HCT116 (cell line): ENCODE results near the gene SLC9B1. TPM values are rescaled to one million over a fixed set of nuclear protein-coding genes. Genes with fewer than 3 reads are reported as not detected.

Source experiments
- ATAC-seq: fragments of 200-7000 bp; cut with Tn5 transposase; 2 replicates; pipeline ENCODE4 v1.9.1; 2020; ENCODE audit warnings: mild to moderate bottlenecking, moderate library complexity
- BruUV-seq: library from RNA; stranded (reverse); fragments of 400-500 nt; replicated peaks from 2 replicates; lab custom pipeline; 2021; lab: Mats Ljungman, UMichigan
- CTCF ChIA-PET: fragments of 300-600 bp; sonication (Branson Sonifier 250); formaldehyde crosslinking; loops from one replicate; lab custom pipeline; 2021; ENCODE audit warnings: antibody characterized with exemption; lab: Charles Lee
- POLR2A ChIA-PET: fragments of 300-600, 350-600 bp; sonication (Branson Sonifier 250); formaldehyde crosslinking; loops from one replicate; lab custom pipeline; 2021; ENCODE audit warnings: antibody characterized with exemption; lab: Charles Lee
- RAD21 ChIA-PET, 2 experiments: fragments of 300-600 bp; sonication (Branson Sonifier 250); formaldehyde crosslinking; loops; one replicate each; lab custom pipeline; 2023; ENCODE audit warnings: low total read pairs in 2 of 2; ENCODE audit not compliant: uncharacterized antibody in 2 of 2, unreplicated experiment in 2 of 2, low non-redundant PET in 1 of 2; lab: Charles Lee
- DNase-seq: peaks from one replicate; pipeline ENCODE4 v3.0.0-alpha.2; 2010; ENCODE audit warnings: low read depth, low spot score
- H2AFZ ChIP-seq: fragments of 200-600 bp; shearing (Covaris generic), sonication (generic); 2 replicates; pipeline ENCODE4 v1.6.1; 2017; ENCODE audit warnings: low read depth, mixed run types, mixed read lengths, antibody characterized with exemption, low read length; ENCODE audit not compliant: poor library complexity, severe bottlenecking
- H3K27ac ChIP-seq: 2 replicates; pipeline ENCODE4 v1.5.1; 2012; ENCODE audit warnings: low read depth, low read length
- H3K27me3 ChIP-seq: fragments of 200-600 bp; sonication (generic); 2 replicates; pipeline ENCODE4 v1.6.1; 2016; ENCODE audit warnings: mixed run types, low read length, mixed read lengths; ENCODE audit not compliant: insufficient read depth
- H3K36me3 ChIP-seq, 2 experiments: fragments of 200-500 bp in 1 of 2; fragments of 200-600 bp in 1 of 2; sonication (Bioruptor generic) in 1 of 2; sonication (generic) in 1 of 2; 2 replicates each; pipeline versions ENCODE4 v1.5.1 to v1.6.1; 2014 to 2016; ENCODE audit warnings: low read length in 2 of 2, inconsistent platforms in 1 of 2, mixed read lengths in 1 of 2, mixed run types in 1 of 2; ENCODE audit not compliant: insufficient read depth in 2 of 2, control insufficient read depth in 1 of 2
- H3K4me1 ChIP-seq, 2 experiments: fragments of 200-600 bp in 1 of 2; sonication (generic) in 1 of 2; 2 replicates each; pipeline versions ENCODE4 v1.5.1 to v1.6.1; 2012 to 2017; ENCODE audit warnings: low read length in 2 of 2, inconsistent platforms in 1 of 2, mild to moderate bottlenecking in 1 of 2, mixed read lengths in 1 of 2, mixed run types in 1 of 2, moderate library complexity in 1 of 2; ENCODE audit not compliant: insufficient read depth in 2 of 2, control insufficient read depth in 1 of 2
- H3K4me2 ChIP-seq: fragments of 200-600 bp; sonication (generic); 2 replicates; pipeline ENCODE4 v1.6.1; 2017; ENCODE audit warnings: mixed run types, low read length, mixed read lengths
- H3K4me3 ChIP-seq, 2 experiments: fragments of 200-600 bp in 1 of 2; sonication (generic) in 1 of 2; replicated peaks in 1 of 2; 2 replicates each; pipeline ENCODE4 v1.5.1; 2011 to 2016; ENCODE audit warnings: low read length in 2 of 2, control low read depth in 1 of 2, low read depth in 1 of 2, mild to moderate bottlenecking in 1 of 2, mixed read lengths in 1 of 2, mixed run types in 1 of 2
- H3K79me2 ChIP-seq: fragments of 200-600 bp; sonication (generic); 2 replicates; pipeline ENCODE4 v1.6.1; 2017; ENCODE audit warnings: mild to moderate bottlenecking, mixed run types, low read length, moderate library complexity, mixed read lengths; ENCODE audit not compliant: insufficient read depth
- H3K9ac ChIP-seq: fragments of 200-600 bp; sonication (generic); 2 replicates; pipeline ENCODE4 v1.6.1; 2016; ENCODE audit warnings: low read length, mixed read lengths
- H3K9me2 ChIP-seq: fragments of 200-600 bp; sonication (generic), shearing (Covaris generic); 2 replicates; pipeline ENCODE4 v1.6.1; 2017; ENCODE audit warnings: mixed run types, mild to moderate bottlenecking, moderate library complexity; ENCODE audit not compliant: insufficient read depth
- H3K9me3 ChIP-seq, 2 experiments: fragments of 200-500 bp in 1 of 2; fragments of 200-600 bp in 1 of 2; sonication (Bioruptor generic) in 1 of 2; sonication (generic) in 1 of 2; 2 replicates each; pipeline ENCODE4 v1.6.1; 2014 to 2017; ENCODE audit warnings: low read length in 2 of 2, mixed read lengths in 2 of 2, inconsistent platforms in 1 of 2, low read depth in 1 of 2, mild to moderate bottlenecking in 1 of 2, mixed run types in 1 of 2, moderate library complexity in 1 of 2; ENCODE audit not compliant: control insufficient read depth in 1 of 2, insufficient read depth in 1 of 2
- H4K20me1 ChIP-seq: fragments of 200-600 bp; sonication (generic), shearing (Covaris generic); 2 replicates; pipeline ENCODE4 v1.6.1; 2017; ENCODE audit warnings: mixed run types, mild to moderate bottlenecking, moderate library complexity; ENCODE audit not compliant: insufficient read depth
- CBX3 ChIP-seq: IDR thresholded peaks from 2 replicates; pipeline ENCODE4 v1.6.1; 2012; ENCODE audit warnings: low read depth
- CTCF ChIP-seq, 3 experiments: fragments of 200-600 bp in 1 of 3; sonication (generic) in 1 of 3; IDR thresholded peaks in 2 of 3; conservative IDR thresholded peaks in 1 of 3; 2 replicates each; pipeline ENCODE4 v1.5.1; 2012 to 2017; ENCODE audit warnings: low read depth in 2 of 3, low read length in 2 of 3, antibody characterized with exemption in 1 of 3, borderline replicate concordance in 1 of 3, control low read depth in 1 of 3, mild to moderate bottlenecking in 1 of 3, mixed read lengths in 1 of 3, mixed run types in 1 of 3, moderate library complexity in 1 of 3; ENCODE audit not compliant: insufficient read depth in 1 of 3
- EGR1 ChIP-seq: IDR thresholded peaks from 2 replicates; pipeline ENCODE4 v1.6.1; 2012; ENCODE audit warnings: low read depth
- FOSL1 ChIP-seq: IDR thresholded peaks from 2 replicates; pipeline ENCODE4 v1.6.1; 2012; ENCODE audit warnings: low read depth
- MAX ChIP-seq: IDR thresholded peaks from 2 replicates; pipeline ENCODE4 v1.6.1; 2012
- POLR2A ChIP-seq: IDR thresholded peaks from 2 replicates; pipeline ENCODE4 v1.7.0; 2011; ENCODE audit warnings: borderline replicate concordance; ENCODE audit not compliant: insufficient read depth, insufficient read length; ENCODE audit errors: extremely low read depth
- RAD21 ChIP-seq: IDR thresholded peaks from 2 replicates; pipeline ENCODE4 v1.6.1; 2012; ENCODE audit warnings: low read depth, mild to moderate bottlenecking
- SIN3A ChIP-seq: IDR thresholded peaks from 2 replicates; pipeline ENCODE4 v1.6.1; 2012; ENCODE audit warnings: low read depth
- SRF ChIP-seq: IDR thresholded peaks from 2 replicates; pipeline ENCODE4 v1.6.1; 2012; ENCODE audit warnings: low read depth
- TCF7L2 ChIP-seq: IDR thresholded peaks from 2 replicates; pipeline ENCODE4 v1.7.0; 2011; ENCODE audit warnings: borderline replicate concordance, inconsistent platforms; ENCODE audit not compliant: insufficient read depth, insufficient read length; ENCODE audit errors: extremely low read depth
- YY1 ChIP-seq: IDR thresholded peaks from 2 replicates; pipeline ENCODE4 v1.6.1; 2011; ENCODE audit warnings: low read length, low read depth, moderate library complexity, mild to moderate bottlenecking; ENCODE audit not compliant: insufficient replicate concordance; ENCODE audit errors: extremely low read depth
- ZBTB33 ChIP-seq: IDR thresholded peaks from 2 replicates; pipeline ENCODE4 v1.6.1; 2011; ENCODE audit warnings: mild to moderate bottlenecking, low read length, moderate library complexity; ENCODE audit not compliant: insufficient replicate concordance; ENCODE audit errors: extremely low read depth
- ZNF274 ChIP-seq: fragments of 200-500 bp; sonication (Bioruptor generic); IDR thresholded peaks from 2 replicates; pipeline ENCODE4 v1.6.1; 2014; ENCODE audit warnings: mild to moderate bottlenecking, low read depth, low read length, inconsistent platforms
- intact Hi-C: fragments of 100-400 bp; cut with micrococcal nuclease; formaldehyde crosslinking; loops from 2 replicates; pipeline ENCODE4 v1.10.0; 2022
- total RNA-seq: library from RNA; stranded (reverse); gene quantifications from one replicate; pipeline ENCODE4 v1.2.1, GENCODE V29; 2021; ENCODE audit not compliant: unreplicated experiment

The SLC9B1 gene
- total RNA-seq, 1 experiment from 2014 or later: 0.74 TPM

GRCh38 chr4:103046416-103047290, 27.1 kb upstream of the SLC9B1 start:
- peak; percentile 19 for DNase-seq
- H3K9ac ChIP-seq: no peak overlapping the region
- H2AFZ ChIP-seq: no peak overlapping the region
- TF ChIP-seq EGR1: no peak
- TF ChIP-seq ZBTB33: no peak
- TF ChIP-seq FOSL1: no peak
- TF ChIP-seq TCF7L2: no peak
- TF ChIP-seq SRF: no peak
- no peak for TF ChIP-seq YY1
- TF ChIP-seq MAX: no peak
- TF ChIP-seq POLR2A: no peak
- TF ChIP-seq ZNF274: no peak
- peak; percentile 39 to 87 (median 74); a peak in 5 of 6 replicates for TF ChIP-seq CTCF (IDR thresholded peaks at IDR 0.05 in 2 of 3, conservative IDR thresholded peaks at IDR 0.05 in 1 of 3; ENCODE audit: borderline replicate concordance in 1 of 3, insufficient read depth in 1 of 3, low read depth in 2 of 3, low read length in 2 of 3)
- peak; percentile 51 for TF ChIP-seq RAD21
- no peak for TF ChIP-seq SIN3A
- TF ChIP-seq CBX3: no peak
- BruUV-seq: no TSS peak
- H3K27me3 ChIP-seq: no peaks in the 10 kb centered on the region
- H3K79me2 ChIP-seq: no peaks in the 10 kb centered on the region
- no peaks in the 10 kb centered on the region for H3K36me3 ChIP-seq
- peak; percentile 99 for ATAC-seq
- ChIA-PET RAD21 (no interaction called here), CTCF (interaction anchor here (0.7 to 1.3 kb wide), 3 partner anchors 10 to 54 kb away, joined by 3 to 4 read pairs (median 4); no protein-coding TSS in a partner anchor), POLR2A (no interaction called here)
- no peaks in the 10 kb centered on the region for H3K4me1 ChIP-seq
- H3K9me2 ChIP-seq: no peaks in the 10 kb centered on the region
- intact Hi-C loops: loop anchor here (2.0 kb wide), 1 partner anchor 44 kb away; no protein-coding TSS in a partner anchor
- H3K9me3 ChIP-seq: no peaks in the 10 kb centered on the region
- no peak overlapping the region for H3K4me2 ChIP-seq
- H4K20me1 ChIP-seq: no peaks in the 10 kb centered on the region
- no peak overlapping the region for H3K27ac ChIP-seq
- no peak overlapping the region for H3K4me3 ChIP-seq
